AG10803 (cell line): ENCODE data around the gene BTNL8.
"Not testable (repeated sequence)": the region's sequence is repeated elsewhere in the genome, so short reads cannot be mapped to it uniquely, and the experiment has no call there.

Experiments
- DNase-seq: peaks from one replicate; pipeline ENCODE4 v3.0.0; 2010; ENCODE audit warnings: low read depth
- H3K4me3 ChIP-seq: 2 replicates; pipeline ENCODE4 v1.5.1; 2011; ENCODE audit warnings: mild to moderate bottlenecking, low read length, control low read depth
- CTCF ChIP-seq: conservative IDR thresholded peaks from 2 replicates; pipeline ENCODE4 v1.5.1; 2011; ENCODE audit warnings: mild to moderate bottlenecking, low read length, control low read depth, inconsistent platforms

The BTNL8 gene

GRCh38 chr5:180875860-180876426 lies 23.0 kb upstream of the BTNL8 start:
- DNase-seq, result no peak
- no peak overlapping the region for H3K4me3 ChIP-seq
- no peak for TF ChIP-seq CTCF

GRCh38 chr5:180885845-180886529 lies 13.0 kb upstream of the BTNL8 start:
- DNase-seq, H3K4me3 ChIP-seq: not testable (repeated sequence)

- no peak for DNase-seq
- no peak for TF ChIP-seq CTCF
- no peak overlapping the region for H3K4me3 ChIP-seq
Observed at GRCh38 chr5:180889381-180889780, 9.6 kb upstream of the BTNL8 start.

GRCh38 chr5:180895330-180895729 lies 3.6 kb upstream of the BTNL8 start:
- not testable (repeated sequence) for H3K4me3 ChIP-seq, DNase-seq

GRCh38 chr5:180900178-180900577 lies 1.2 kb downstream of the BTNL8 start:
- no peak overlapping the region for H3K4me3 ChIP-seq
- no peak for DNase-seq
- no peak for TF ChIP-seq CTCF

- TF ChIP-seq CTCF, result no peak
- no peak overlapping the region for H3K4me3 ChIP-seq
- DNase-seq, result no peak
Observed at GRCh38 chr5:180901319-180902009, 2.5 kb downstream of the BTNL8 start.

- TF ChIP-seq CTCF, result no peak
- no peak for DNase-seq
- H3K4me3 ChIP-seq, result no peak overlapping the region
Observed at GRCh38 chr5:180908400-180908799, 9.4 kb downstream of the BTNL8 start.

- no peak for DNase-seq
- TF ChIP-seq CTCF, result no peak
- no peak overlapping the region for H3K4me3 ChIP-seq
Observed at GRCh38 chr5:180908998-180909731, 10.2 kb downstream of the BTNL8 start.
